Stomach (tissue), 19 donors: ENCODE results near the gene SLC17A7. TPM values are rescaled to one million over a fixed set of nuclear protein-coding genes. Genes with fewer than 3 reads are reported as not detected.
A peak's percentile ranks its signal among the peaks of the same experiment; 100 is the strongest.

Experiments used
- DNase-seq, 2 donors: peaks; one replicate each; pipeline versions ENCODE4 v3.0.0 to v3.0.0-alpha.2; 2013 to 2019
- H3K27ac ChIP-seq, 5 donors: fragments of 200-600 bp in 4 of 5; sonication (generic) in 4 of 5; one replicate each; pipeline ENCODE4 v1.5.1; 2013 to 2019; ENCODE audit warnings: mild to moderate bottlenecking in 1 of 5, moderate library complexity in 1 of 5
- H3K27me3 ChIP-seq, 3 donors: fragments of 200-600 bp; sonication (generic); one replicate each; pipeline ENCODE4 v1.5.1; 2017 to 2019; ENCODE audit warnings: mixed run types in 1 of 3
- H3K36me3 ChIP-seq, 4 donors: fragments of 200-600 bp; sonication (generic); 1 replicate in 3 of 4; 2 replicates in 1 of 4; pipeline ENCODE4 v1.5.1; 2016 to 2019
- H3K4me1 ChIP-seq, 4 donors: fragments of 200-600 bp; sonication (generic); one replicate each; pipeline ENCODE4 v1.5.1; 2016 to 2019
- H3K4me3 ChIP-seq, 4 donors: fragments of 200-600 bp; sonication (generic) in 3 of 4; one replicate each; pipeline ENCODE4 v1.5.1; 2016 to 2019; ENCODE audit warnings: mild to moderate bottlenecking in 1 of 4
- H3K9me3 ChIP-seq, 4 donors: fragments of 200-600 bp; sonication (generic); one replicate each; pipeline ENCODE4 v1.5.1; 2016 to 2019
- CTCF ChIP-seq, 7 experiments: fragments of 450-650 bp in 4 of 7; fragments of 200-600 bp in 3 of 7; sonication (generic) in 3 of 7; IDR thresholded peaks; one replicate each; pipeline ENCODE4 v1.5.1; 2016 to 2019; ENCODE audit warnings: antibody characterized with exemption in 7 of 7, control low read depth in 2 of 7, mild to moderate bottlenecking in 1 of 7
- EP300 ChIP-seq: sonication (generic); formaldehyde crosslinking; IDR thresholded peaks from one replicate; pipeline ENCODE4 v1.6.1; 2017; ENCODE audit warnings: antibody characterized with exemption
- POLR2A ChIP-seq, 4 donors: fragments of 450-650 bp; IDR thresholded peaks; one replicate each; pipeline ENCODE4 v1.6.1; 2016; ENCODE audit warnings: antibody characterized with exemption in 4 of 4, control low read depth in 2 of 4, mild to moderate bottlenecking in 1 of 4, moderate library complexity in 1 of 4
- POLR2AphosphoS5 ChIP-seq, 3 donors: sonication (generic); formaldehyde crosslinking; IDR thresholded peaks; one replicate each; pipeline ENCODE4 v1.6.1; 2016; ENCODE audit warnings: antibody characterized with exemption in 3 of 3
- WGBS, 5 donors: extraction: QIAGEN DNeasy Blood & Tissue Kit in 3 of 5; methylation state at CpG; one replicate each; pipeline versions ENCODE4 v1.1.5 to v1.1.7; 2013 to 2018; 5-methylcytosine and 5-hydroxymethylcytosine counted together
- intact Hi-C: fragments of 100-400 bp; cut with DNase I; formaldehyde crosslinking; loops from one replicate; pipeline ENCODE4 v1.15.1; 2023; ENCODE audit warnings: low total_unique reads
- long read RNA-seq, 10 donors: transcript quantifications; one replicate each; lab custom pipeline, GENCODE V29; 2026
- polyA plus RNA-seq, 3 donors: library from polyadenylated mRNA; stranded (reverse); fragments of 200-250 nt; gene quantifications; one replicate each; pipeline ENCODE4 v1.2.3, GENCODE V29; 2013
- total RNA-seq, 5 donors: library from RNA; depleted of rRNA; stranded (reverse); fragments of >200 nt; gene quantifications; one replicate each; pipeline versions ENCODE4 v1.1.0 to v1.2.3, GENCODE V29; 2014 to 2016
- donor health status: healthy with polysubstance abuse.
- donor health status: Bipolar disorder and iron deficiency.
- donor health status: healthy.

Gene SLC17A7
- total RNA-seq, result 1 to 10 TPM in 3 of 5 donors, not detected in 2; 1.1 to 2.0 (median 1.8) TPM
- under 1 TPM; 0.25 to 0.76 (median 0.65) TPM for polyA plus RNA-seq
- long read RNA-seq, donor 1, partial matches to known transcripts, result 173 of 173 reads
- long read RNA-seq, donor 1, other reads (novel, unspliced or antisense), result 0 of 173 reads
- long read RNA-seq, donor 2, partial matches to known transcripts, result 286 of 354 reads
- long read RNA-seq, donor 2, other reads (novel, unspliced or antisense), result 68 of 354 reads
- long read RNA-seq, donor 3, result 0 reads
- long read RNA-seq, donor 4, result 0 reads
- long read RNA-seq, donor 5, partial matches to known transcripts, result 128 of 170 reads
- long read RNA-seq, donor 5, other reads (novel, unspliced or antisense), result 42 of 170 reads
- long read RNA-seq, donor 6, partial matches to known transcripts, result 747 of 887 reads
- long read RNA-seq, donor 6, other reads (novel, unspliced or antisense), result 140 of 887 reads
- long read RNA-seq, donor 7, partial matches to known transcripts, result 16 of 16 reads
- long read RNA-seq, donor 7, other reads (novel, unspliced or antisense), result 0 of 16 reads
- long read RNA-seq, donor 8, result 0 reads
- long read RNA-seq, donor 9, partial matches to known transcripts, result 5,699 of 5,793 reads
- long read RNA-seq, donor 9, other reads (novel, unspliced or antisense), result 94 of 5,793 reads
- long read RNA-seq, donor 10, partial matches to known transcripts, result 181 of 207 reads
- long read RNA-seq, donor 10, other reads (novel, unspliced or antisense), result 26 of 207 reads

- WGBS, 5 donors, result 3 to 9% (median 6%) methylated on average over 27 to 53 of the region's 56 CpGs
- Histone ChIP-seq H3K4me3 (peak within 1 kb of the TSS; percentile 54 to 89 (median 66)), H3K27me3 (peaks cover 5 to 68% (median 58%) of the 10 kb centered on the region in 3 donors), H3K27ac (peak within 1 kb of the TSS in 3 of 5 donors; percentile 35 to 89 (median 85)), H3K9me3 (no peaks in the 10 kb centered on the region), H3K4me1 (peaks cover 0 to 39% (median 23%) of the 10 kb centered on the region in 4 donors), H3K36me3 (peaks cover 2 to 6% (median 4%) of the 10 kb centered on the region in 4 donors)
- DNase-seq, result peak in 1 of 2 donors; percentile 53
- intact Hi-C loops, result loop anchor here (5.0 kb wide), 1 partner anchor 49 kb away; no protein-coding TSS in a partner anchor
- TF ChIP-seq POLR2A (IDR thresholded peaks at IDR 0.05) (no peak), CTCF (IDR thresholded peaks at IDR 0.05) (no peak), POLR2AphosphoS5 (IDR thresholded peaks at IDR 0.05) (no peak), EP300 (no peak)
These were observed at the start of gene SLC17A7 for GRCh38 chr19:49441210-49441959. SLC17A7 (minus strand) TSS chr19:49441527; CDS start chr19:49441379, 148 bp downstream.

GRCh38 chr19:49490287-49491029 lies 49.1 kb upstream of the SLC17A7 start:
- H3K27ac ChIP-seq, result peak overlapping the region in 4 of 5 donors; percentile 53 to 96 (median 92)
- H3K27me3 ChIP-seq, result no peaks in the 10 kb centered on the region
- DNase-seq, result no peak
- peak overlapping the region in 3 of 4 donors; percentile 91 to 94 (median 92) for H3K4me3 ChIP-seq
- TF ChIP-seq EP300 (no peak), CTCF (IDR thresholded peaks at IDR 0.05) (no peak), POLR2A (IDR thresholded peaks at IDR 0.05) (no peak), POLR2AphosphoS5 (IDR thresholded peaks at IDR 0.05) (no peak)
- intact Hi-C loops, result no loop called here
- WGBS, 5 donors, result 71 to 83% (median 78%) methylated on average over 27 of the region's 27 CpGs
- H3K4me1 ChIP-seq, result peaks cover 29 to 57% (median 44%) of the 10 kb centered on the region in 4 donors
- H3K9me3 ChIP-seq, result no peaks in the 10 kb centered on the region
- peaks cover 38 to 50% (median 44%) of the 10 kb centered on the region in 4 donors for H3K36me3 ChIP-seq

DNA sequence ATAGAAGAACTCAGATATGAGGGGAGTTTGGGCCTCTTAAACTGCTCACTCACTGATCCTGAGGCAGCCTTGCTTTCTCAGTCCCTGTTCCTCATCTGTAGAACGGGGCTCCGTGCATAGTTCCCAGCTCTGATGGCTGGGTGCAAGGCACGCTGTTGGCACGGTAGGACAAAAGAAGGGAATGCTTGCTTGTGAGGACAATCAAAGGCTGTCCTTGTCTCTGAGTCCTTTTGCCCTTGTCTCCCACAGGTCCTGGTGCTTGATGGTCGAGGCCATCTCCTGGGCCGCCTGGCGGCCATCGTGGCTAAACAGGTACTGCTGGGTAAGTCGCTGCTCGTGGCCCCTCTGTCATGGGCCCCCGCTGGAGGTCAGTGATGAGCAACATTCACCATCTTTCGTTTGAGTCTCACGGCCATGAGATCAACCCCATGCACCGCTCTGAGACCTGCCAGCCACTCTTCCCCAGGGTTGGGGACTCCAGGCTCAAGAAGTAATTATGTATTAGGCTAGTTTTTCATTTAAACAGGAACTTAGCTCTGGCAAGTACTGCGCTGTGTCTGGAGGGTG lies 48.4 kb upstream of the SLC17A7 start:
- H3K27ac ChIP-seq, result peak overlapping the region; percentile 11 to 96 (median 93)
- H3K9me3 ChIP-seq, result no peaks in the 10 kb centered on the region
- DNase-seq, result no peak
- H3K27me3 ChIP-seq, result no peaks in the 10 kb centered on the region
- TF ChIP-seq POLR2AphosphoS5 (IDR thresholded peaks at IDR 0.05), result peak in 1 of 3 donors; percentile 5
- TF ChIP-seq CTCF (IDR thresholded peaks at IDR 0.05), result peak in 1 of 7 experiments; percentile 9
- TF ChIP-seq EP300, result no peak
- TF ChIP-seq POLR2A (IDR thresholded peaks at IDR 0.05), result no peak
- H3K4me3 ChIP-seq, result peak overlapping the region; percentile 91 to 100 (median 93)
- intact Hi-C loops, result no loop called here
- WGBS, 5 donors, result 28 to 52% (median 43%) methylated on average over 8 to 15 of the region's 15 CpGs
- H3K4me1 ChIP-seq, result peaks cover 25 to 51% (median 39%) of the 10 kb centered on the region in 4 donors
- peaks cover 38 to 50% (median 45%) of the 10 kb centered on the region in 4 donors for H3K36me3 ChIP-seq
